GM12875 (cell line): Measurements from ENCODE around the gene TBL1X.

Source experiments
- H3K4me3 ChIP-seq: one replicate; pipeline ENCODE4 v1.5.1; 2011; ENCODE audit warnings: low read depth, low read length, control low read depth
- CTCF ChIP-seq: IDR thresholded peaks from 2 replicates; pipeline ENCODE4 v1.5.1; 2011; ENCODE audit warnings: low read depth, mild to moderate bottlenecking, control low read depth, inconsistent platforms, low read length, moderate library complexity, borderline replicate concordance; ENCODE audit not compliant: insufficient read depth

Gene TBL1X

GRCh38 chrX:9619133-9619532 lies 154.3 kb downstream of the TBL1X start:
- H3K4me3 ChIP-seq, result no peak overlapping the region
- TF ChIP-seq CTCF, result no peak

GRCh38 chrX:9619581-9619980 lies 154.7 kb downstream of the TBL1X start:
- TF ChIP-seq CTCF, result no peak
- H3K4me3 ChIP-seq, result no peak overlapping the region

- TF ChIP-seq CTCF, result no peak
Measured at GRCh38 chrX:9622128-9622527, 157.3 kb downstream of the TBL1X start.

GRCh38 chrX:9626379-9626778 lies 161.5 kb downstream of the TBL1X start:
- H3K4me3 ChIP-seq, result no peak overlapping the region
- no peak for TF ChIP-seq CTCF

More at GRCh38 chrX:9622128-9622527, 157.3 kb downstream of the TBL1X start:
- H3K4me3 ChIP-seq, result no peak overlapping the region

GRCh38 chrX:9627922-9628321 lies 163.1 kb downstream of the TBL1X start:
- TF ChIP-seq CTCF, result no peak

GRCh38 chrX:9628779-9629493 lies 164.1 kb downstream of the TBL1X start:
- no peak overlapping the region for H3K4me3 ChIP-seq
- no peak for TF ChIP-seq CTCF

More at GRCh38 chrX:9627922-9628321, 163.1 kb downstream of the TBL1X start:
- no peak overlapping the region for H3K4me3 ChIP-seq

GRCh38 chrX:9634551-9634950 lies 169.7 kb downstream of the TBL1X start:
- TF ChIP-seq CTCF, result no peak
- H3K4me3 ChIP-seq, result no peak overlapping the region
